LHCN-M2 (cell line): ENCODE measurements around the gene TPSD1. TPM values are rescaled to one million over a fixed set of nuclear protein-coding genes. Genes with fewer than 3 reads are reported as not detected.

Experiments
- DNase-seq: peaks from one replicate; pipeline ENCODE4 v3.0.0-alpha.2; 2012; ENCODE audit warnings: low read depth
- total RNA-seq: library from RNA; depleted of rRNA; stranded (reverse); fragments of >200 nt; gene quantifications from 2 replicates; pipeline ENCODE4 v1.2.3, GENCODE V29; 2014; rRNA removed

Gene TPSD1
- total RNA-seq, 1 experiment from 2014 or later: not detected

DNA sequence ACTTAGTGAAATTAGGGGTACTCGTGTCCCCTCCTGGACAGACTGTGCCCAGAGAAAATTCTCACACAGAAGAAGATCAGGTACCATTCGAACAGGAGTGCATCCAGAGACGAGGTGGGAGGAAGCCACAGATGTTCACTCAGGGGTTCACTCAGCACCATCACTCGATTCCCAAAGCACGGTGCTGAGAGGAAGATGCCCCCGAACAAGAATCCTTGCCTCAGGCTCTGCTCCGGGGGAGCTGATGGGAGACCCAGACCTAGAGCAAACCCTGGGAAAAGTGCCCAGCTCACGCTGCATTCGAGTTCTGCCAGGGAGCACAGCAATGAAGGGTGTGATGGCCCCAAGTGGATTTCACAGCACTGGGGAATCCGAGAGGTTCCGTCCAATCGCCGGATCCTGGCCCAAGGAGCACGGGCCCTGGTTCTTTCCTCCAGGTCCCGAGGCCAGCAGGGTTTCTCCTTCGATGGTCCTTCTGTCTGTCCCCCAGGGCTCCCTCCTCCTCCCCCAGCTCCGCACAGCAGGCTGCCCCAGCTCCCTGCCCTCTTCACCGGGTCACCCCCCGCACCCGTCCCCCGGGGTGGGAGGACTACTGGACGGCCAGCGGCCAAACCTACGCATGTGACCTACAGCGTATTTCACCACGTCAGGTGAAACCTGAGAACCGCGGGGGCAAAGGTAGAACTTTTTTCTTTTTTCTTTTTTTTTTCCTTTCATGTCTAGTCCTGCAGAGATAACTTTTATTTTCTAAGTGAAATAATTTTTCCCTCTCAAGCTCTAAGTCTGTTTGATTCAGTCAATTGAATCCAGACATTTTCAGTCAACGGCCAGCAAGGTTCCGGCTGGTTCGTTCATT is 43.4 kb downstream of the TPSD1 start:
- DNase-seq: no peak

DNA sequence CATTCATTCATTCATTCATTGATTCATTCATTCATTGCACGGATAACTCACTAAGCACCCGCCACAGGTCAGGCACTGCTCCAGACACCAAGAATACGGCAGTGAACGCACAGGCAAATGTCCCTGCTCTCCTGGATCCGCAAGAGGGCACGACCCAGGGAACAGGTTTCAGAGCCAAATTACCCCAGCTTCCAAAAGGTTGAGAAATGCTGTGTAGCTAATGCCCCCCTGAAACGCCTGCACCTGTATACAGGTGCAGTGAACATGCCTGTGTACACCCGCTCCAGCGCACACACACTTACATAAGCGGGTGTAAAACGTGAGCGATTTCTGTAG is 44.0 kb downstream of the TPSD1 start:
- DNase-seq: no peak

DNA sequence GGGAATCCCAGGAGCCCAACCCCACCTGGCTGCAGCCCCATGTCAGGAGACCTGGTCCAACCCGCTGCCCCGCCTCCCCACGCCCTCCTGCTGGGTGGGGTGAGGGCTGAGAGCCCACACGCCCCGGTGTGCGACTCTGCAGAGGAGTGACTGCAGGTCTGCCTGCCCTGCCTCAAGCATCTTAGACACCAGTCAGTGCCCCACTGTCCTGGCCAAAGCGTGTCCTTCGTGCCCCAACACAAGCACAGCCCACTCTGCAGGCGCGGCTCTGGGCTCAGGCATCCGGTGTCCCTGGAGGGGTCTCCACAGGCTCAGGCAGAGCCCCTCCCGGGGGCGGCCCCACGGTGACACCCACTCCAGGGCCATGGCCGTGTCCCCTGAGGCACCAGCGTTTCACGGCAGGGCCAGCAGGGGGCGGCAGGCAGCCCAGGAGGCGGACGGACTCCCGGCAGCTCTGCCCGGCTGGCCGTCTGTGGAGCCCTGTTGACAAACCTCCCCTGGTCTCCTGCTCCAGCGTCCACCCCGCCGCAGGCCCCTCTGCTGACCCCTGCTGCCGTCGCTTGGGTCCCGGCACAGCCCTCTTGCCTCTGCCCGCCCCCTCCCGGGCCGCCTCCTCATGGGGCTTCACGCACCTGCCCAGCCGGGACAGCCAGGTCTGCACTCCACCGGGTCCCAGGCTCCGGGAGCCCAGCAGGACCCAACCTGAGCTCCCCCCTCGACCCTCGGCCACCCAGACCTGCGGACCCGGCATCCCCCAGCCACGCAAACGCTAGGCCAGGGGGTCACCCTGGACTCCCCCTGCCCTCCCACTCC is 45.0 kb downstream of the TPSD1 start:
- DNase-seq: peak; percentile 41

DNA sequence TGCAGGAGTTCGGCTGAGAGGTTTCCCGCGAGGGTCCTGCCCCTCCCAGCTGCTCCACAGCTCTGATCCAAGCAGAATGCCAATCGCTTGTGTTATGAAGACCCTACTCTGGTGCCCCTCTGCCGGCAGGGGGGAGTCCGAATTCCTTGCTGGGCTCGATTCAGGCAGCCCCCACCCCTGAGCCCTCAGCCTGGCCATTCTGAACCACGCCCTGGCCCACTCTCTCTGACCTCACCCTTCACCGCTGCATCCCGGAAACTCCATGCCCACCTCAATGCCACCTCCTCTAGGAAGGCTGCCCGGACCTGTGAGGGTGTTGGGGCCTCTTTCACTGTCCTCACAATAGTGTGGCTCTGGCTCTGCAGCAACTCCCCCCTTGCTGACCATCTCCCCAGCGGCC is 45.7 kb downstream of the TPSD1 start:
- DNase-seq: no peak

DNA sequence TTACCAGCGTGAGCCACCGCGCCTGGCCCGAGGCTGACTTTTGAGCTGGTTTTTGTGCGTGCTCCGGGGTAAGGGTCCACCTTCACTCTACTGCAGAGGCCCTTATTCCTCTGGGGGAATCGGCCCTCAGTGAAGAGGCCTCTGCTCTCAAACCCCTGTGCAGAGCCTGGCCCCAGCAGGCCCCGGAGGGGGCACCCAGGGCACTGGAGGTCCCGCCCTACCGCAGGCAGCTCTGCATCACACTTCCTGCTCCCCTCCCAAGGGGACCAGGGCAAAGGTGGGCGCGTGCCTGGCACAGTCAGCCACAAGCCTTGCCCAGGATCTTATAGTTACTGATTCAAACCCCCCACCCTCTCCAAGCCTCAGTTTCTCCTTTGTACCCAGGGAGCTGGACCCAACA is 50.0 kb downstream of the TPSD1 start:
- DNase-seq: no peak

DNA sequence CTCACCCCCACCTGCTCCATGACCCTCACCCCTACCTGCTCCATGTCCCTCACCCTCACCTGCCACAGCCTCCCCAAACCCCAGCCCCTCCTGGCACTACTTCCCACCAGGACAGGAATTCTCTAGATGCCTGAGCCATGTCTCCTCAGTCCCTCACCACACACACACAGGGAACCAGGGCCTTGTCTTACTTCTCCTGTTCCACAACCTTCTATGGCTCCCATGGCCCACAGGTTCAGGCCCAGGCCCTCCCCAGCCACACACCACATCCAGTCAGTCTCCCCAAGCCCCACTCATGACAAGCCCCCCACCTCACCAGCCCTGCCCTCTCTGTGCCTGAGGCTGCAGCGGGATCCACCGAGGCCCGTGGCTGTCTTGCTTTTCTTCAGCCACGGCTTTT is 50.5 kb downstream of the TPSD1 start:
- no peak for DNase-seq

DNA sequence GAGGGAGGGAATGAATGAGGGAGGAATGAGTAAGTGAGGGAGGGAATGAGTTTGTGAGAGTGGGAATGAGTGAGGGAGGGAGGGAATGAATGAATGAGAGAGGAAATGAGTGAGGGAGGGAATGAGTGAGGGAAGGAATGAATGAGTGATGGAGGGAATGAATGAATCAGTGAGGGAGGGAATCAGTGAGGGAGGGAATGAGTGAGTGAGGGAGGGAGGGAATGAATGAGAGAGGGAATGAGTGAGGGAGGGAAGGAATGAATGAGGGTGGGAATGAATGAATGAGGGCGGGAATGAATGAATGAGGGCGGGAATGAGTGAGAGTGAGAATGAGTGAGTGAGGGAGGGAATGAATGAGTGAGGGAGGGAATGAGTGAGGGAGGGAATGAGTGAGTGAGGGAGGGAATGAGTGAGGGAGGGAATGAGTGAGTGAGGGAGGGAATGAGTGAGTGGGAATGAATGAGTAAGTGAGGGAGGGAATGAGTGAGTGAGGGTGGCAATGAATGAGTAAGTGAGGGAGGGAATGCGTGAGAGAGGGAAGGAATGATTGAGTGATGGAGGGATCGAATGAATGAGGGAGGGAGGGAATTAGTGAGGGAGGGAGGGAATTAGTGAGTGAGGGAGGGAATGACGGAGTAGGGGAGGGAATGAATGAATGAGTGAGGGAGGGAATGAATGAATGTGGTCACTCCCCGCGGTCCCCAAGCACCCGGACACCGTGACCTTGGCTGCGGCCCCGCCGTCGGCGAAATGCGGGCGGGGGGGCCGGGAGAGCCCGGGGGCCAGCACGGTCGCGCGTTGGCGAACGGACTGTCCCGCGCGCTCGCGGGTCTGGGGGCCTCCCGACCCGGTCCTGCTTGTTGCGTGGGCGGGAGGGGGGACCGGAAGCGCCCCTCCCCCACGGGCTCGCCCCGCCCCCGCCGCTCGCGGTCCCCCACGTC is 52.4 kb downstream of the TPSD1 start:
- DNase-seq: peak; percentile 51

Other genes with a start within 250 kb of the TPSD1 start
- gene SSTR5, start 183.3 kb upstream of the TPSD1 start, total RNA-seq: 0.64 and 0.98 TPM in 2 replicates
- gene C1QTNF8, start 159.8 kb upstream of the TPSD1 start, total RNA-seq: not detected in 2 replicates
- gene CACNA1H, start 103.0 kb upstream of the TPSD1 start, total RNA-seq: not detected in 2 replicates
- gene TPSG1, start 30.8 kb upstream of the TPSD1 start, total RNA-seq: not detected in 2 replicates
- gene TPSB2, start 25.9 kb upstream of the TPSD1 start, total RNA-seq: not detected in 2 replicates
- not detected in 2 replicates for gene TPSAB1, start 15.4 kb upstream of the TPSD1 start, total RNA-seq
- gene UBE2I, start 53.6 kb downstream of the TPSD1 start, total RNA-seq: 49.2 and 78.2 TPM in 2 replicates
- gene BAIAP3, start 77.6 kb downstream of the TPSD1 start, total RNA-seq: 0.46 and 0.51 TPM in 2 replicates
- gene TSR3, start 95.8 kb downstream of the TPSD1 start, total RNA-seq: 114 and 124 TPM in 2 replicates
- 46.4 and 54.4 TPM in 2 replicates for gene GNPTG, start 95.9 kb downstream of the TPSD1 start, total RNA-seq
- 14.6 and 23.7 TPM in 2 replicates for gene UNKL, start 158.6 kb downstream of the TPSD1 start, total RNA-seq
- 13.2 and 17.2 TPM in 2 replicates for gene UQCC4, start 164.7 kb downstream of the TPSD1 start, total RNA-seq
- not detected in 2 replicates for gene PERCC1, start 175.0 kb downstream of the TPSD1 start, total RNA-seq
- 0.06 TPM in 2 replicates for gene CCDC154, start 188.5 kb downstream of the TPSD1 start, total RNA-seq
- gene CLCN7, start 219.0 kb downstream of the TPSD1 start, total RNA-seq: 42.8 and 55.6 TPM in 2 replicates
- gene PTX4, start 232.9 kb downstream of the TPSD1 start, total RNA-seq: not detected in 2 replicates
- gene TELO2, start 237.3 kb downstream of the TPSD1 start, total RNA-seq: 30.3 and 32.9 TPM in 2 replicates